ENCODE data around the gene OBP2A. TPM values are rescaled to one million over a fixed set of nuclear protein-coding genes. Genes with fewer than 3 reads are reported as not detected.
"Not testable (repeated sequence)": the region's sequence is repeated elsewhere in the genome, so short reads cannot be mapped to it uniquely, and the experiment has no call there.

Gene OBP2A
- total RNA-seq, 4 donors from 2014 or later: 1.0 to 3.9 (median 1.7) TPM; not detected in 1

GRCh38 chr9:135533674-135534073, 12.3 kb upstream of the OBP2A start:
- peaks cover 36% of the 10 kb centered on the region for H3K27me3 ChIP-seq
- 86% methylated on average over 11 of the region's 12 CpGs for WGBS
- H3K27ac ChIP-seq: no peak overlapping the region
- no peaks in the 10 kb centered on the region for H3K4me1 ChIP-seq
- peak in 1 of 2 donors; percentile 57 for DNase-seq (ENCODE audit: low spot score in 2 of 2)
- H3K36me3 ChIP-seq: no peaks in the 10 kb centered on the region
- TF ChIP-seq EP300 (IDR thresholded peaks at IDR 0.05) (no peak), POLR2AphosphoS5 (IDR thresholded peaks at IDR 0.05) (no peak), CTCF (IDR thresholded peaks at IDR 0.05) (no peak), POLR2A (IDR thresholded peaks at IDR 0.05) (no peak)
- H3K9me3 ChIP-seq: no peaks in the 10 kb centered on the region
- no peak overlapping the region for H3K4me3 ChIP-seq

DNA sequence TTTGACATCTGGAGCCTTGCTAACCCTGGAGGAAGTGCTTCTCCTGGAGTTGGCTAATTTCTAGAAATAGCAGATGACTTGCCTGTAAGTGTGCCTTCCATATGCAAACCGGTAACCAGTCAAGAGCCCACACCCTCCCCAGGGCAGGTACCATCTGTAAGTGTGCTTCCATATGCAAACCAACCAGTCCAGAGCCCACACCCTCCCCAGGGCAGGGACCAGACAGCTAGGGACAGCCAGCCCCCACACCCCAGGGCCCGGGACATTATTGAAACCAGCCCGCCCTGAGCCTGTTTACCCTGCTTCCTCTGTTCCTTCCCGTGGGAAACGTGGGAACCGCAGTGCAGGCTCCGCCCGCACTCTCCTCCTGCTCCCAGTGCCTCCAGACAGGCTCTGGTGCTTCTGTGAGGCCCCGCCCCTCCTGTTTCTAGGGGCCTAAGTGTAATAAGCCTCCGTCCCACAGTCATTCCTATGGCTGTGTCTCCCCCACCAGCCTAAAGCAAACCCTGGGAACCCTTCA, 11.7 kb upstream of the OBP2A start:
- DNase-seq (ENCODE audit: low spot score in 2 of 2): peak in 1 of 2 donors; percentile 43
- H3K27ac ChIP-seq, H3K4me3 ChIP-seq, H3K4me1 ChIP-seq, H3K9me3 ChIP-seq, H3K36me3 ChIP-seq: not testable (repeated sequence)
- H3K27me3 ChIP-seq: peaks cover 36% of the 10 kb centered on the region
- whole genome bisulfite sequencing: 25% methylated on average over 10 of the region's 10 CpGs

GRCh38 chr9:135534826-135535225, 11.1 kb upstream of the OBP2A start:
- WGBS: 100% methylated on average over 4 of the region's 4 CpGs
- H3K27ac ChIP-seq, H3K9me3 ChIP-seq, H3K4me1 ChIP-seq, H3K4me3 ChIP-seq, H3K36me3 ChIP-seq: not testable (repeated sequence)
- peak in 1 of 2 donors; percentile 72 for DNase-seq (ENCODE audit: low spot score in 2 of 2)
- peaks cover 36% of the 10 kb centered on the region for H3K27me3 ChIP-seq

DNA sequence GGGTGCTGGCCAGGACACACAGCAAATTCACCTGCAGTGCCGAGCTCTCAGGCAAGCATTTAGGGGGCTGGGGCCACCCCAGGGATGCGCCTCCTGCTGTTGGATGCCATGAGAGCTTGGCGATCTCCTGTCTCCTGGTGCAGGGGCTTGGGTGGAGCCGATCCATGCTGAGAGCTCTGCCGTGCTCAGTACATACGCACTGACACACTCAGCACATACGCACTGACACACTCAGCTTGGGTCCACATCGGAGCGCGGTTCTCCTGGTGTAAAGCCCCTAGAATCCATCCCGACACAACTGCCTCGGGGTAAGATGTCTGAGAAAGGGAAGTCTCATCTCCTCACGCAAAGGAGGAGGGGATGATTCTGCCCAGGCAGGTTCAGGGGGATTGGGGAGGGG, 10.3 kb upstream of the OBP2A start:
- peak in 1 of 2 donors; percentile 38 for DNase-seq (ENCODE audit: low spot score in 2 of 2)
- 69% methylated on average over 4 of the region's 13 CpGs for WGBS

GRCh38 chr9:135536216-135536615, 9.7 kb upstream of the OBP2A start:
- WGBS: 76% methylated on average over 8 of the region's 8 CpGs
- Histone ChIP-seq H3K27ac (no peak overlapping the region), H3K36me3 (no peaks in the 10 kb centered on the region), H3K9me3 (no peaks in the 10 kb centered on the region), H3K4me3 (no peak overlapping the region), H3K4me1 (no peaks in the 10 kb centered on the region), H3K27me3 (peaks cover 34% of the 10 kb centered on the region)
- peak in 1 of 2 donors; percentile 72 for DNase-seq (ENCODE audit: low spot score in 2 of 2)
- no peak for TF ChIP-seq POLR2AphosphoS5 (IDR thresholded peaks at IDR 0.05)
- no peak for TF ChIP-seq CTCF (IDR thresholded peaks at IDR 0.05)
- no peak for TF ChIP-seq EP300 (IDR thresholded peaks at IDR 0.05)
- no peak for TF ChIP-seq POLR2A (IDR thresholded peaks at IDR 0.05)

More for the DNA sequence above, 10.3 kb upstream of the OBP2A start:
- H3K27ac ChIP-seq, H3K4me1 ChIP-seq, H3K36me3 ChIP-seq, H3K9me3 ChIP-seq, H3K4me3 ChIP-seq: not testable (repeated sequence)
- peaks cover 39% of the 10 kb centered on the region for H3K27me3 ChIP-seq

GRCh38 chr9:135543262-135543894, 2.5 kb upstream of the OBP2A start:
- H3K4me3 ChIP-seq; H3K36me3 ChIP-seq; DNase-seq (ENCODE audit: low spot score in 2 of 2); H3K9me3 ChIP-seq; H3K27ac ChIP-seq; H3K4me1 ChIP-seq: not testable (repeated sequence)
- H3K27me3 ChIP-seq: peaks cover 17% of the 10 kb centered on the region
- 36% methylated on average over 8 of the region's 8 CpGs for WGBS

GRCh38 chr9:135544981-135545635, 818 bp upstream of the OBP2A start:
- TF ChIP-seq CTCF (IDR thresholded peaks at IDR 0.05): no peak
- TF ChIP-seq POLR2AphosphoS5 (IDR thresholded peaks at IDR 0.05): no peak
- no peak for TF ChIP-seq POLR2A (IDR thresholded peaks at IDR 0.05)
- no peak for TF ChIP-seq EP300 (IDR thresholded peaks at IDR 0.05)
- Histone ChIP-seq H3K9me3 (no peaks in the 10 kb centered on the region), H3K27ac (no peak overlapping the region), H3K36me3 (no peaks in the 10 kb centered on the region), H3K4me3 (no peak overlapping the region), H3K27me3 (peaks cover 17% of the 10 kb centered on the region), H3K4me1 (no peaks in the 10 kb centered on the region)
- DNase-seq (ENCODE audit: low spot score in 2 of 2): peak; percentile 26 to 48
- WGBS: 81% methylated on average over 17 of the region's 18 CpGs

DNA sequence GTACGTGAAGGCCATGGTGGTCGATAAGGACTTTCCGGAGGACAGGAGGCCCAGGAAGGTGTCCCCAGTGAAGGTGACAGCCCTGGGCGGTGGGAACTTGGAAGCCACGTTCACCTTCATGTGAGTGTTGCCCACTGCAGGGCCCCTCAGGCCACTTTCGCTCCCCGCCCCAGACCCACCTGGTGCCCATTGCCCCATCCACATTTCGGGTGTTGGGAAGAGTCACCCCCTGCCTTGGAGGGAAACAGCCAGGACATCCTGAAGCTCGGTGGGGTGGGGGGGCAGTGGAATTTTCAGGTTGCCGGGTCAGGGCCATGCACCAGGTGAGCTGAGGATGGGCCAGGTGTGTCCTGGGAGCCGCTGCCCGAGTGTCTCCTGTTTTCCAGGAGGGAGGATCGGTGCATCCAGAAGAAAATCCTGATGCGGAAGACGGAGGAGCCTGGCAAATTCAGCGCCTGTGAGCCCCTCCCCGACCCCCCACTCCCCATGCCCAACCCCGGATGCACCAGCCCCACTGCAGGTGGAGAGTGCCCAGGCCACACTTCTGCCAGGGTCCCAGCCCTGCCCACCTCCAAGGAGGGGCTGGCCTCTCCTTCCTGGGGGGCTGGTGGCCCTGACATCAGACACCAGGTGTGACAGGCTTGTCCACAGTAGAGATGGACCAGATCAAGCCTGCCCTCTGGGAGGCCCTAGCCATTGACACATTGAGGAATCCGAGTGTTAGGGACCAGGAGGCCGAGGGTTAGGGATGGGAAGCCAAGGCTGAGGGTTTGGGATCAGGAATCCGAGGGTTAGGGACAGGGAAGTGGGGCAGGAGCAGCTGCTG, 1.1 kb downstream of the OBP2A start:
- H3K27me3 ChIP-seq: peaks cover 22% of the 10 kb centered on the region
- not testable (repeated sequence) for H3K27ac ChIP-seq, H3K9me3 ChIP-seq, H3K36me3 ChIP-seq, H3K4me3 ChIP-seq, H3K4me1 ChIP-seq
- DNase-seq (ENCODE audit: low spot score in 2 of 2): peak; percentile 49 to 60
- 100% methylated on average over 2 of the region's 21 CpGs for WGBS

All from suprapubic skin (tissue), 4 donors.